Dendritic cell treated with granulocyte-macrophage colony-stimulating factor and Interleukin-4, amounts not matched to agents 40 ng/mL and 50 ng/mL, for 4 days (primary cell): ENCODE measurements around the gene MTM1.

ENCODE experiments used
- H3K27ac Mint-ChIP-seq: one replicate; pipeline ENCODE4 v1.8.0; 2022; ENCODE audit warnings: mild to moderate bottlenecking, mixed read lengths
- H3K27me3 Mint-ChIP-seq: one replicate; pipeline ENCODE4 v1.8.0; 2022; ENCODE audit warnings: mild to moderate bottlenecking, mixed read lengths
- H3K36me3 Mint-ChIP-seq: one replicate; pipeline ENCODE4 v1.8.0; 2022; ENCODE audit warnings: low read depth, mixed read lengths
- H3K4me1 Mint-ChIP-seq: one replicate; pipeline ENCODE4 v1.8.0; 2022; ENCODE audit warnings: low read depth, mixed read lengths
- H3K4me3 Mint-ChIP-seq: one replicate; pipeline ENCODE4 v1.8.0; 2022; ENCODE audit warnings: mild to moderate bottlenecking, moderate library complexity, mixed read lengths
- H3K9me3 Mint-ChIP-seq: one replicate; pipeline ENCODE4 v1.8.0; 2022; ENCODE audit warnings: mixed read lengths
- intact Hi-C: fragments of 100-400 bp; cut with micrococcal nuclease; formaldehyde crosslinking; loops from one replicate; pipeline ENCODE4 v1.15.0; 2022

MTM1 gene

DNA sequence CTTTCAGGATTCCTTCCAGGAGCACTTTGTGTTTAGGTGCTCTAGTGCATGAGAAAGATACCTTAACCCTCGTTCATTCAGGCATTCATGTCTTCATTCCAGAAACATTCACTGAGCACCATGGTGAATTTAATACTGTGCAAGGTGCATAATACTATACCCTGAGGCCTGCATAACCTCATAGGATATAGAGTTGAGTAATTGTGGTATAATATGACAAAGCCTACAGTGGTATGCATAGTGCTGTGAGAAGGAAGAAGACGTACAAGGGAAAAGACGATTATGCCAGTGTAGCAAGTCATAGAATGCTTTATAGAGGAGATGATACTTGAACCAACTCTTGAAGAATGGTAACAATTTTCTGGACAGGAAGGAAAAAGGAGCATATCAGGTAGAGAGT, 34.3 kb downstream of the MTM1 start:
- Mint-ChIP-seq H3K9me3 (no peaks in the 10 kb centered on the region), H3K36me3 (peaks cover 65% of the 10 kb centered on the region), H3K4me3 (no peak overlapping the region), H3K27ac (peak overlapping the region; percentile 22), H3K4me1 (peaks cover 45% of the 10 kb centered on the region), H3K27me3 (no peaks in the 10 kb centered on the region)
- intact Hi-C loops: no loop called here

DNA sequence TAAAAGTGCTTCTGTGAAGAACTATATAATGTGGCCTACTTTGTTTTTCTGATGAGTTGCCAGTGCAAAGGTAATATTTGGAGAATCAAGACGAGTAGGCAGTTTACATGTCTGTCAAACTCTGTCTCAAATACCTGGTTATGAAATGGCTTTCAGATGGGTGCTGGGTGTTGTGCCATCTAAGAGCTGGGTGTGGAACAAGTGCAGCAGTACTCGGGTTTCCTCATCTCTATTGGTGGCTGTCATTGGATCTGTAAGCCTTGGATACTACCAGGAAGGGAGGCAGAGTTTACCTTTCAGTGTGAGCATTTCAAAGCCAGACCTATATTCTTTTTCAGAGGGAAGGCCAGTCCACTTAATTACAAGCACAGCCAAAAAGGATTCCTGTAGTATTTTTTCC, 37.2 kb downstream of the MTM1 start:
- H3K9me3 Mint-ChIP-seq: no peaks in the 10 kb centered on the region
- intact Hi-C loops: no loop called here
- H3K27me3 Mint-ChIP-seq: no peaks in the 10 kb centered on the region
- H3K4me1 Mint-ChIP-seq: peaks cover 49% of the 10 kb centered on the region
- peaks cover 62% of the 10 kb centered on the region for H3K36me3 Mint-ChIP-seq
- no peak overlapping the region for H3K27ac Mint-ChIP-seq
- no peak overlapping the region for H3K4me3 Mint-ChIP-seq

DNA sequence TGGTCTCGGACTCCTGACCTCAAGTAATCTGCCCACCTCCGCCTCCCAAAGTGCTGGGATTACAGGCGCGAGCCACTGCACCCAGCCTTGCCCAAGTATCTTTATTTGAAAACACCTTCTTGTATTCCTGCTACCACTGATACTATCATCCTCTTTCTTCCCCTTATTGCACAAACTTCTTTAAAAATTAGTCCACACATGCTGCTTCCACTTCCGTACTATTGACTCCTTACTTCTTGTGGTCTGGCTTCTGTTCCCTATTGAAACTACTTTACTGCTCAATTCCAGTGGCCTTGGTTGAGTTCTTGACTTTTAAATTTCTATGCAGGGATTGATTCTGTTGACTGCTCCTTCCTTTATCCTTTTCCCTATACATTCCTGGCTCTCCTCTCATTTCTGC, 38.8 kb downstream of the MTM1 start:
- Mint-ChIP-seq H3K27ac (peak overlapping the region; percentile 76), H3K9me3 (no peaks in the 10 kb centered on the region), H3K36me3 (peaks cover 52% of the 10 kb centered on the region), H3K4me1 (peaks cover 43% of the 10 kb centered on the region), H3K27me3 (no peaks in the 10 kb centered on the region), H3K4me3 (peak overlapping the region; percentile 24)
- intact Hi-C loops: no loop called here

DNA sequence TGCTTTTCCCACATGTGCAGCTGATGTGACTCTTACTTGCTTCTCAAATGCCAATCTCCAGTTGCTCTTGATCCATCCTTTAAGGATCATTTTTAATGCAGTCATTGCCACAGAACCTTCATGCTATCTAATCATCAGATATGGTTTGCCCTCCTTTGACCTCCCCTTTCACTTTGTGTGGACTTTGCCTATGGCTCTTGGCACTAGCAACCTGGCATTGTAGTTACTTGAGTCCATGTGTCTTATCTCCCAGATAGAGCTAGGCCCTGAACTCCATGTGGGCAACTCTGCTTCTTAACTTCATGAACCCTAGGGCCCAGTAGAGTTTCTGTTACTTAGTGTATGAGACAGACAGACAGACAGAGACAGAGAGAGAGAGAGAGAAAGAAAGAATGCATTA, 41.6 kb downstream of the MTM1 start:
- H3K36me3 Mint-ChIP-seq: peaks cover 46% of the 10 kb centered on the region
- no peaks in the 10 kb centered on the region for H3K27me3 Mint-ChIP-seq
- peaks cover 19% of the 10 kb centered on the region for H3K4me1 Mint-ChIP-seq
- intact Hi-C loops: no loop called here
- H3K9me3 Mint-ChIP-seq: no peaks in the 10 kb centered on the region
- H3K27ac Mint-ChIP-seq: peak overlapping the region; percentile 17
- no peak overlapping the region for H3K4me3 Mint-ChIP-seq

DNA sequence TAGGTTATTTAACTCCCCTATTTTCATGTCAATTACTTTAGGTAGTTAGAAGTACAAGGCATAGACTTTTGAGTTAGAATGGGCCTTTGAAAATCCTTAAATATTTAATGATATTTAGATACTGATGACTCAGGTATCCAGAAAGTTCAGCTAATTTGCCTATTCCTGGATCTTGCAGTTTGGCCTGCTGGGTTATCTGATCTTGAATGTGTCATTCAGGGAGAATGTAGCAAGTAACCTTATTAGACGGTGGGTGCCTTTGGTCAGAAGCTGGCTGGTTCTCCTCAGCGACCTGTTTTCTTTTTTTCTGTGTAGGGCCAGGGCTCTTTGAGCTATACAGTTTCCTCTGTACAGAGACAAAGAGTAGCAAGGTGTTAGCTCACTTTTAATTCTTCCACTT, 42.0 kb downstream of the MTM1 start:
- peak overlapping the region; percentile 17 for H3K27ac Mint-ChIP-seq
- no peaks in the 10 kb centered on the region for H3K27me3 Mint-ChIP-seq
- intact Hi-C loops: no loop called here
- H3K9me3 Mint-ChIP-seq: no peaks in the 10 kb centered on the region
- H3K4me3 Mint-ChIP-seq: no peak overlapping the region
- H3K4me1 Mint-ChIP-seq: peaks cover 19% of the 10 kb centered on the region
- peaks cover 48% of the 10 kb centered on the region for H3K36me3 Mint-ChIP-seq

DNA sequence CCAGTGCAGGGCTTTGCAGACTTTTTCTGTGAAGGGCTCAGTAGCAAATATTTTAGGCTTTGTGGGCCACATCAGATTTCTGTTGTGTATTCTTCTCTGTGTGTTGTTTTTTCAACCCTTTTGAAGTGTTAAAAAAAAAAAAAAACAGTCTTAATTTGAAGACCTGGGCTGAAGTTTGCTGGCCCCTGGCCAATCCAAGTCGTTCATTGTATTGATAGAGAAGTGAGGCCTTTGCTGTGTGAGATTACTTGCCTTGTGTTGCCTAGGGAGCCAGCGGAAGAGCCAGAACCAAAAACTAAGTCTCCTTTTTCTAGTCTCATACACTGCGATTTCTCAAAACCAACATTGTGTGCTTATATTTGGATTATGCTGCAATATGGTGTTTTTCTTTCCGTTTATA, 46.9 kb downstream of the MTM1 start:
- H3K4me3 Mint-ChIP-seq: no peak overlapping the region
- no peaks in the 10 kb centered on the region for H3K27me3 Mint-ChIP-seq
- H3K36me3 Mint-ChIP-seq: peaks cover 70% of the 10 kb centered on the region
- no peaks in the 10 kb centered on the region for H3K9me3 Mint-ChIP-seq
- intact Hi-C loops: no loop called here
- no peaks in the 10 kb centered on the region for H3K4me1 Mint-ChIP-seq
- no peak overlapping the region for H3K27ac Mint-ChIP-seq

DNA sequence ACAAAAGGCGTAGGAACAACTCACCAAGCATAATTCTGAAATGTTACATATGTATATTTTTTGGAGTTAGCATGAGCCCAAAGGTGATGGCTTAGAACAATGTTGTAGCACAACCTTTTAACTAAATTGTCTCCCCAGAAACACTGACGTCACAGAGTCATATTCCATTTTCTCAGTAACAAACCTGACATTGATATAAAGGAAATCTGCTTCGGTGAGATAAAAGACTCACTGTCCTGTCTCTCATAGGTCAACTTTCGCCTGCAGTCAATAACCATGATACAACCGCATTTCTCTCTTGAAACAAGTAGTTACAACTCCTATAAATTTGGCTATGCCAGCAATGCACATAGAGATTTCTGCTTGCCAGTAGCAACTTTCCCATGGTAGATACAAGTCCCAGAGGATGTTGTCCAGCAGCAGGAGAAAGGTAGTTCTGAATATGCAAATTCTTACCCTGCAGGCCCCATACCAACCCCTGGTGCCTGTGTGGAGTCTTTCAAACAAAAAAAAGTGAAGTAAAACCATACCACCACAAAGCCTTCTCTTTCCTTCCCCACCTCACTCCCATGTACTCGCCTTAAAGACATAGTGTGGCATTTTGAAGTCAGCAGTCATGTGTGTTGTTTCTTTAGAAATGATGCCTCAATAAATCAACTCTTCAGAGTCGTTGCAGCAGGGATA, 47.9 kb downstream of the MTM1 start:
- Mint-ChIP-seq H3K36me3 (peaks cover 79% of the 10 kb centered on the region), H3K4me1 (peaks cover 3% of the 10 kb centered on the region), H3K27ac (no peak overlapping the region), H3K9me3 (no peaks in the 10 kb centered on the region), H3K27me3 (no peaks in the 10 kb centered on the region), H3K4me3 (no peak overlapping the region)
- intact Hi-C loops: no loop called here

DNA sequence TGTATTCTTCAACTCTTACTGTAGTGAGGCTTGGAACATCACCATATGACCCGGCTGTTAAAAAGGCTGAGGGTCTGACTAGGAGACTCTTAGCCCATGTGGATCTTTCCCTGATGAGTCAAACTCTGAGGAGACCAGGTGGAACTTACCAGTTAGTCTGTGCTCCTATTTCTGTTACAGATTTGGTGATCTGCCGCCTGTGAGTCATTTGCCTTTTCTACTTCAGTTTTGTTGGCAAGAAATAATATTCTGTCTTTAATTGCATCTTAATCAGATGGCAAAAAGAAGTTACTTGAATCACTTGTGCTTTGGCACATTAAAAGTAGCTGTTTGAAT, 48.4 kb downstream of the MTM1 start:
- Mint-ChIP-seq H3K4me3 (no peak overlapping the region), H3K27me3 (no peaks in the 10 kb centered on the region), H3K36me3 (peaks cover 79% of the 10 kb centered on the region), H3K27ac (no peak overlapping the region), H3K4me1 (peaks cover 8% of the 10 kb centered on the region), H3K9me3 (no peaks in the 10 kb centered on the region)
- intact Hi-C loops: no loop called here

DNA sequence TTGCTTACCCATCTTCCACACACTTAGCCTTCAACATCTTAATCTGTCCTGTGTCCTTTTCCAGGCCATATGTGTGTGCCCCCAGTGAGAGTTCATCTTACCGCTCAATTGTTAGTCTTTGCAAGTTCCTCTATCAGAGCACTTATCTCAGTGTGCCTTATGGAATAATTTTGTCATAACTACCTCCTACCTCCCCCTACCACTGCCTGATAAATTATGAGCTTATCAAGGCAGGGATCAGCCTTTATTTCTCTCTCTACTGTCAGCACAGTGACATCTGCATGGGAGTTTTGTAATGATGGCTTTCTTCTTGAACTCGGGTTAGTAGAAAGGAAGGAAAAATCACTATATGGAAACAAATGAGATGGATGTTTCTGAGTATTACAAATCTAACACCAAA, 53.2 kb downstream of the MTM1 start:
- H3K27me3 Mint-ChIP-seq: no peaks in the 10 kb centered on the region
- H3K27ac Mint-ChIP-seq: no peak overlapping the region
- intact Hi-C loops: no loop called here
- H3K4me3 Mint-ChIP-seq: no peak overlapping the region
- no peaks in the 10 kb centered on the region for H3K9me3 Mint-ChIP-seq
- peaks cover 14% of the 10 kb centered on the region for H3K4me1 Mint-ChIP-seq
- H3K36me3 Mint-ChIP-seq: peaks cover 85% of the 10 kb centered on the region

DNA sequence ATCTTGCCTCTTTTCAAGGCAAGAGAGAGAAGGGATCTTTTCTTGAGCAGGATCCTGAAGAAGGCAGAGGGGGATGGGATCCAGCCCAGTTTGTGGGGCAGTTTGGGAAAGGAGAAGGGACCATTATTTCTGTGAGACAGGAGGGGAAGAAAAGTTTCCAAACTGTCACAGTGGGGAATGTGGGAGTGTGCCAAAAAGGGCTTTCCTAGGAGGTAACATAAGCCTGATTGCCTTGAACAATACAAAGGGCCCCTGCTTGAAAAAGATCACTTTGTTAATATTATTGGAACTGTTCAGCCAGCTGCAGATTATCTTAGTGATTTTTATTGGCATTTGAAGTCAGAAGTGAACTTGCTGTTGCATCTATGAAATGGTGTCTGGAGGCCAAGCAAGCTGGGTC, 55.2 kb downstream of the MTM1 start:
- Mint-ChIP-seq H3K27ac (peak overlapping the region; percentile 35), H3K9me3 (no peaks in the 10 kb centered on the region), H3K4me3 (no peak overlapping the region), H3K4me1 (peaks cover 14% of the 10 kb centered on the region), H3K36me3 (peaks cover 94% of the 10 kb centered on the region), H3K27me3 (no peaks in the 10 kb centered on the region)
- intact Hi-C loops: no loop called here

DNA sequence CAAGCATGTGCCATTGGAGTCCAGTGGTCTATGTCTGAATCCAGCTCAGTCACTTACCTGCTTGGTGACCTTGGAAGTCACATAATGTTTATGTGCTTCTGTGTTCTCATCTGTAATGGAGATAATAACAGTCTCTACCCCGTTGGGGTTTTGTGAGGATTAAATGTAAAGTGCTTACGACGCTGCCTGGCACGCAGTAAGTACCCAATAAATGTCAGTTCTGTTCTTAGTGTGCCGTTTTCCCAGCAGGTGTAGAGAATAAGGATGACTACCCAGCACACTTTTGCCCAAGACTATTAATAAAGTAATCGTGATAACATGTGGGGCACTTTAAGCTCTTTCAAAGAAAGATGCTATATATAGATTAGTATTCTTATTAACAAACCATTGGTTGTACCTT, 56.7 kb downstream of the MTM1 start:
- H3K27ac Mint-ChIP-seq: no peak overlapping the region
- H3K9me3 Mint-ChIP-seq: no peaks in the 10 kb centered on the region
- H3K36me3 Mint-ChIP-seq: peaks cover 96% of the 10 kb centered on the region
- H3K4me3 Mint-ChIP-seq: no peak overlapping the region
- peaks cover 14% of the 10 kb centered on the region for H3K4me1 Mint-ChIP-seq
- no peaks in the 10 kb centered on the region for H3K27me3 Mint-ChIP-seq
- intact Hi-C loops: no loop called here

DNA sequence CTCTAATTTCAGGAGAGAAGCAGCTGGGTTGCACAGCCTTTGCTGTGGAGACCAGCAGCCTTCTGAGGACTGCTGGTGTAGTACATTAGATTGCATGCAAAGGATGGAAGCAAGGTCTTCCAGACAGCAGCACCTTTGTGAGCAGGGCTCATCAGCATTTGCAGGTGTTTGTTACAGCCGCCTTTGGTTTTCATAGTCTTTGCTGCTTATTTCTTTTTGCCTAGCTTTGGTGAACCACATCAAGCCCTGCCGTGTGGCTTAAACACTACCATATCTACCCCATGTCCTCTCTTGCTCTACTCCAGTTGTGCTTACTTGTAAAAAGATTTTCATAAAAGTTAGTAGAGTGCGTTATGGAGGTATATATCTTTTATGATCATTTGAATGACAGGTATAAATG, 57.5 kb downstream of the MTM1 start:
- H3K27ac Mint-ChIP-seq: no peak overlapping the region
- intact Hi-C loops: no loop called here
- H3K4me3 Mint-ChIP-seq: no peak overlapping the region
- H3K9me3 Mint-ChIP-seq: no peaks in the 10 kb centered on the region
- H3K4me1 Mint-ChIP-seq: peaks cover 14% of the 10 kb centered on the region
- peaks cover 96% of the 10 kb centered on the region for H3K36me3 Mint-ChIP-seq
- no peaks in the 10 kb centered on the region for H3K27me3 Mint-ChIP-seq

DNA sequence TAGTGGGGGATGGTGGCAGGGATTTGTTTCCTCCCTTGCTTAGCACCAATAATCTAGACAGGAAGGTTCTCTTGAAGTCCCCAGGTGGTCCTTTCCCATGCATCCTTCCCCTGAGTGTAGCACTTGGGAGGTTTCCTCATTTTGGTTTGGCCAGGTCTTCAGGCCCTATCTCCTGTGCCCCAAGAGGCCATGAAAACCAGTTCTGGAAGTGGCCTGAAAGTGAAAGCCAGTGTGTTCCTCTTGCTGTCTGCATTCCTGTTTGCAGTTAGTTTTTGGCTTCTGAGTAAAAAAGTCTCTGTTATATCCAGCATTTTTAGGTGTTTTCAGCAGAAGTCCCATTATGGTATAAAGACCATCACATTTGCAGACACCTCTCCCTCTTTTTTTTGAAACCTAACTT, 59.5 kb downstream of the MTM1 start:
- Mint-ChIP-seq H3K4me3 (no peak overlapping the region), H3K9me3 (no peaks in the 10 kb centered on the region), H3K27me3 (no peaks in the 10 kb centered on the region), H3K27ac (no peak overlapping the region), H3K4me1 (no peaks in the 10 kb centered on the region), H3K36me3 (peaks cover 96% of the 10 kb centered on the region)
- intact Hi-C loops: no loop called here

DNA sequence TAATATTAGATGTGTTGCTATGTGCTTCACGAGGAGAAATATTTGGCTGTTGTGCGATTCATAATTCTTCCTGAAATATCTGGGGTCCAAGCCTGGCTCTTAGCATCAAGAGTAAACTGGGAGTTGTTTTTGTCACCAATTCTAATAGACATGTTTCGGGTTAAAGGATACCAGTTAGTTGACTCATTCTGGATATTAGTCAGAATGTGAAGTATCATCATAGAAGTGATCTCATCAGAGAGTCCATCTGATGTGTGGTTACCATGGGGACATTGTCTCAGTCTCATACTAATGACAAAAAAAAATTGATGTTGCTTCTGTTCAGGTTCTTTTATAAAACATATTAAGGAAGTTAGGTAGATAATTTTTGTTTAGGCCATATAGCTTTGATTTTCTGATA, 67.5 kb downstream of the MTM1 start:
- no peaks in the 10 kb centered on the region for H3K4me1 Mint-ChIP-seq
- peaks cover 59% of the 10 kb centered on the region for H3K36me3 Mint-ChIP-seq
- no peaks in the 10 kb centered on the region for H3K9me3 Mint-ChIP-seq
- intact Hi-C loops: no loop called here
- no peak overlapping the region for H3K27ac Mint-ChIP-seq
- H3K27me3 Mint-ChIP-seq: no peaks in the 10 kb centered on the region
- no peak overlapping the region for H3K4me3 Mint-ChIP-seq

DNA sequence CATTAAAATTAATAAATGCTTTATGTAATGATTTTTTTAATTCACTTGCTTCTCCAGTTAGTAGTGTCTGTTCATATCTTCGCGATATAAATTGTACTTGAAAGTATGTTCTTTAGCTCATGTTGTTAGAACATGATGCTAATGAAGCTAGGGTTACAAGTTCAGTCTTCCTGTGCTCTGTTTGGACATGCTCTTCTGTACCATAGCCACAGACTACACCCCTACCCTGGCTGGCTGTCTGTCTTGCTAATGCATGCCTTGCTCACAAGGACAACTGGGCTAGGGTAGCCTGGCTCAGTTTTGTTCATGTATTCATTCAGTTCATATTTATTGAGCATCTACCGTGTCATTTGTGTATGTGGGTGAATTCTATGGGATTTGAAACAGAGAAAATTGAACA, 74.0 kb downstream of the MTM1 start:
- no peak overlapping the region for H3K4me3 Mint-ChIP-seq
- H3K27ac Mint-ChIP-seq: no peak overlapping the region
- no peaks in the 10 kb centered on the region for H3K4me1 Mint-ChIP-seq
- no peaks in the 10 kb centered on the region for H3K9me3 Mint-ChIP-seq
- intact Hi-C loops: no loop called here
- H3K36me3 Mint-ChIP-seq: peaks cover 59% of the 10 kb centered on the region
- no peaks in the 10 kb centered on the region for H3K27me3 Mint-ChIP-seq
